Erythroblast (primary cell): ENCODE measurements around the gene BEST1.

Source experiments
- GATA1 ChIP-seq: IDR thresholded peaks from 2 replicates; pipeline ENCODE4 v1.6.1; 2011; ENCODE audit warnings: low read depth, mild to moderate bottlenecking, control low read depth, low read length, moderate library complexity
- POLR2A ChIP-seq: IDR thresholded peaks from 2 replicates; pipeline ENCODE4 v1.6.1; 2011; ENCODE audit warnings: mild to moderate bottlenecking, low read length

GRCh38 chr11:61912530-61912898 is 37.6 kb upstream of the BEST1 start:
- TF ChIP-seq POLR2A: no peak
- no peak for TF ChIP-seq GATA1
